Liver (tissue), 9 donors: Measurements from ENCODE around the gene CEP164. TPM values are rescaled to one million over a fixed set of nuclear protein-coding genes. Genes with fewer than 3 reads are reported as not detected.
A peak's percentile ranks its signal among the peaks of the same experiment; 100 is the strongest.

Experiments used
- DNase-seq: peaks from one replicate; pipeline ENCODE4 v3.0.0-alpha.2; 2017; ENCODE audit warnings: low spot score
- H3K27ac ChIP-seq, 2 donors: one replicate each; pipeline ENCODE4 v1.7.0; 2013; ENCODE audit warnings: inconsistent platforms in 2 of 2, low read length in 2 of 2, control low read depth in 1 of 2, low read depth in 1 of 2, mild to moderate bottlenecking in 1 of 2
- H3K27me3 ChIP-seq, 4 donors: one replicate each; pipeline versions ENCODE4 v1.6.1 to v1.7.0; 2013; ENCODE audit warnings: low read length in 3 of 4, inconsistent platforms in 1 of 4, mild to moderate bottlenecking in 1 of 4, moderate library complexity in 1 of 4; ENCODE audit not compliant: control insufficient read depth in 4 of 4, insufficient read depth in 4 of 4
- H3K36me3 ChIP-seq, 4 donors: one replicate each; pipeline versions ENCODE4 v1.6.1 to v1.7.0; 2013; ENCODE audit warnings: low read length in 3 of 4, mild to moderate bottlenecking in 3 of 4, low read depth in 1 of 4, moderate library complexity in 1 of 4; ENCODE audit not compliant: control insufficient read depth in 4 of 4, insufficient read depth in 3 of 4
- H3K4me1 ChIP-seq, 4 donors: one replicate each; pipeline versions ENCODE4 v1.6.1 to v1.7.0; 2013; ENCODE audit warnings: low read length in 3 of 4, mild to moderate bottlenecking in 3 of 4, moderate library complexity in 1 of 4; ENCODE audit not compliant: control insufficient read depth in 4 of 4, insufficient read depth in 4 of 4
- H3K4me3 ChIP-seq, 3 donors: one replicate each; pipeline versions ENCODE4 v1.6.1 to v1.7.0; 2013; ENCODE audit warnings: low read length in 3 of 3, control low read depth in 1 of 3, low read depth in 1 of 3, mild to moderate bottlenecking in 1 of 3
- H3K9ac ChIP-seq, 2 donors: one replicate each; pipeline ENCODE4 v1.7.0; 2013; ENCODE audit warnings: low read length in 2 of 2, mild to moderate bottlenecking in 2 of 2, moderate library complexity in 2 of 2, control low read depth in 1 of 2, low read depth in 1 of 2
- H3K9me3 ChIP-seq, 4 donors: one replicate each; pipeline versions ENCODE4 v1.6.1 to v1.7.0; 2013; ENCODE audit warnings: low read length in 3 of 4; ENCODE audit not compliant: control insufficient read depth in 4 of 4
- ATF3 ChIP-seq: IDR thresholded peaks from 2 replicates; pipeline ENCODE4 v1.6.1; 2016; ENCODE audit warnings: antibody characterized with exemption
- CTCF ChIP-seq: fragments of 150-350 bp; IDR thresholded peaks from 2 replicates; pipeline ENCODE4 v1.5.1; 2017; ENCODE audit warnings: improper control_type of control experiment, low read depth, low read length; ENCODE audit not compliant: missing input control
- EGR1 ChIP-seq, 2 donors: IDR thresholded peaks; 2 replicates each; pipeline ENCODE4 v1.6.1; 2016 to 2018; ENCODE audit warnings: antibody characterized with exemption in 2 of 2, low read depth in 2 of 2
- FOXA1 ChIP-seq: IDR thresholded peaks from 2 replicates; pipeline ENCODE4 v1.6.1; 2016; ENCODE audit warnings: antibody characterized with exemption
- FOXA2 ChIP-seq: IDR thresholded peaks from 2 replicates; pipeline ENCODE4 v1.6.1; 2016; ENCODE audit warnings: antibody characterized with exemption
- GABPA ChIP-seq, 2 donors: IDR thresholded peaks in 1 of 2; conservative IDR thresholded peaks in 1 of 2; 2 replicates each; pipeline ENCODE4 v1.6.1; 2016; ENCODE audit warnings: antibody characterized with exemption in 2 of 2, mild to moderate bottlenecking in 1 of 2, moderate library complexity in 1 of 2
- HNF4A ChIP-seq, 2 donors: conservative IDR thresholded peaks; 2 replicates each; pipeline ENCODE4 v1.6.1; 2016; ENCODE audit warnings: antibody characterized with exemption in 2 of 2, mild to moderate bottlenecking in 2 of 2
- HNF4G ChIP-seq: IDR thresholded peaks from 2 replicates; pipeline ENCODE4 v1.6.1; 2016; ENCODE audit warnings: antibody characterized with exemption
- JUND ChIP-seq, 2 donors: IDR thresholded peaks; 2 replicates each; pipeline ENCODE4 v1.6.1; 2016; ENCODE audit warnings: antibody characterized with exemption in 2 of 2
- MAX ChIP-seq: IDR thresholded peaks from 2 replicates; pipeline ENCODE4 v1.6.1; 2016; ENCODE audit warnings: antibody characterized with exemption
- NR2F2 ChIP-seq: IDR thresholded peaks from 2 replicates; pipeline ENCODE4 v1.6.1; 2016; ENCODE audit warnings: antibody characterized with exemption
- RAD21 ChIP-seq, 2 donors: IDR thresholded peaks; 2 replicates each; pipeline ENCODE4 v1.6.1; 2016; ENCODE audit warnings: antibody characterized with exemption in 2 of 2, mild to moderate bottlenecking in 2 of 2
- RXRA ChIP-seq, 2 donors: IDR thresholded peaks; 2 replicates each; pipeline ENCODE4 v1.6.1; 2017 to 2018; ENCODE audit warnings: antibody characterized with exemption in 2 of 2, mild to moderate bottlenecking in 1 of 2
- TAF1 ChIP-seq: conservative IDR thresholded peaks from 2 replicates; pipeline ENCODE4 v1.6.1; 2016; ENCODE audit warnings: antibody characterized with exemption, mild to moderate bottlenecking
- YY1 ChIP-seq: IDR thresholded peaks from 2 replicates; pipeline ENCODE4 v1.6.1; 2016; ENCODE audit warnings: antibody characterized with exemption, mild to moderate bottlenecking
- WGBS: extraction: QIAGEN DNeasy Blood & Tissue Kit; methylation state at CpG from one replicate; pipeline ENCODE4 v1.1.7; 2013; 5-methylcytosine and 5-hydroxymethylcytosine counted together
- polyA plus RNA-seq, 2 donors: library from polyadenylated mRNA; stranded (reverse) in 1 of 2; unstranded in 1 of 2; fragments of 200-250 nt in 1 of 2; fragments of >200 nt in 1 of 2; fragmentation: Nextera tagmentation in 1 of 2; extraction: Ambion mirVana in 1 of 2; gene quantifications; one replicate each; pipeline versions ENCODE4 v1.2.1 to v1.2.3, GENCODE V29; 2013 to 2015
- total RNA-seq, 2 donors: library from RNA; depleted of rRNA; stranded (reverse); fragments of >200 nt; gene quantifications; one replicate each; pipeline ENCODE4 v1.2.3, GENCODE V29; 2014
- TF ChIP-seq, protein P1 (sequence below): IDR thresholded peaks from 2 replicates; pipeline ENCODE4 v1.6.1; 2016; ENCODE audit warnings: antibody characterized with exemption
- TF ChIP-seq, protein P2 (sequence below): IDR thresholded peaks from 2 replicates; pipeline ENCODE4 v1.6.1; 2016; ENCODE audit warnings: antibody characterized with exemption, mild to moderate bottlenecking
- donor health status: healthy.
- donor health status: healthy.
- donor health status: healthy.
- donor health status: healthy.
- donor health status: healthy.

The CEP164 gene
- total and polyA plus RNA-seq, 4 donors = 4.1 to 12.3 (median 5.9) TPM

DNA sequence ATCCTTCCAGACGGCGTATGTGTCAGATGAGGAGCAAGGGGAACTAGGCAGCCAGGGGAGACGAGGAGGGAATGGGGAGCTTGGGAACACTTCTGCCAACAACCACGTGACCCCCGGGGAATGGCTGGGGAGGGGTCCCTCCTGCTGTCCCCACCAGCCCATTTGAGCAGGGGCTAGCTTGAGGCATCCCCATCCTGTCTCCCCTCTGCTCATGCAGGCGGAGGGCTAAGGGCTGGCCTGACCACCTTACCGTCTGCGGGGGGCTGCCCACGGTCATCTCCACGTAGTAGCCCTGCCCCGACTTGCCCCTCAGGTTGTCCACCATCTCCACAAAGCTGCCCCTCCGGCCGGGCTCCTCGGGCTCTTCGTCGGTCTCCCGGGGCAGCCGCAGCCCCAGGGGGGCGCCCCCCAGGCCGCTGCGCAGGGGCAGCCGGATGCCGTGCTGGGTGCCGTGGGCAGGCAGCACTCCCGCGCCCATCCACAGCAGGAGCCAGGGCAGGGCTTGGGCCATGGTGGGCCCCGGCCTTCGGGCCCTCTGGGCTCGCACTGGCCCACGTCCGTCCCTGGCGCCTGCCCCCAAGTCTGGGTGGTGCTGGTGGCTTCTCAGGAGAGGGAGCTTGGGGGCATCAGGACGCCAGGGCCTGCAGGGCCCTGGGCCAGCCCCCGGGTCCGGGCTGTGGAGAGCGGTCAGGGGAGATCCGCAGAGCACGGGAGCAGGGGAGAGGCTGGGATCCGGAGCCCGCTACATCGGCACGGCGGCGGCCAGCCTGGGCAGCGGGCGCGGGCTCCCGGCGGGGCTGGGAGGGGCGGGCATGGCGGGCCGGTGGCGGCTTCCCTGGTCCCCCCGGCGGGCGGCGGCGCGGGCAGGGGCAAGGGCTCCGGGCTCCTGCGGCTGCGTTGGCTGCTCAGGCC, 12.1 kb upstream of the CEP164 start:
- Histone ChIP-seq H3K27me3 (no peaks in the 10 kb centered on the region), H3K4me3 (peak overlapping the region; percentile 81 to 97 (median 96)), H3K9ac (peak overlapping the region; percentile 5 to 88), H3K9me3 (no peaks in the 10 kb centered on the region), H3K27ac (no peak overlapping the region), H3K4me1 (peaks cover 8 to 29% (median 19%) of the 10 kb centered on the region in 4 donors), H3K36me3 (no peaks in the 10 kb centered on the region)
- DNase-seq = no peak
- TF ChIP-seq YY1 (no peak), TAF1 (no peak), RAD21 (IDR thresholded peaks at IDR 0.05) (no peak), NR2F2 (no peak), HNF4A (conservative IDR thresholded peaks at IDR 0.05) (no peak), RXRA (IDR thresholded peaks at IDR 0.05) (no peak), HNF4G (no peak), CTCF (no peak), EGR1 (IDR thresholded peaks at IDR 0.05; ENCODE audit: low read depth in 2 of 2) (no peak), GABPA (IDR thresholded peaks at IDR 0.05 in 1 of 2, conservative IDR thresholded peaks at IDR 0.05 in 1 of 2) (no peak), FOXA1 (no peak), ATF3 (no peak), JUND (IDR thresholded peaks at IDR 0.05) (no peak), MAX (no peak), FOXA2 (no peak)
- TF ChIP-seq, protein P1, sequence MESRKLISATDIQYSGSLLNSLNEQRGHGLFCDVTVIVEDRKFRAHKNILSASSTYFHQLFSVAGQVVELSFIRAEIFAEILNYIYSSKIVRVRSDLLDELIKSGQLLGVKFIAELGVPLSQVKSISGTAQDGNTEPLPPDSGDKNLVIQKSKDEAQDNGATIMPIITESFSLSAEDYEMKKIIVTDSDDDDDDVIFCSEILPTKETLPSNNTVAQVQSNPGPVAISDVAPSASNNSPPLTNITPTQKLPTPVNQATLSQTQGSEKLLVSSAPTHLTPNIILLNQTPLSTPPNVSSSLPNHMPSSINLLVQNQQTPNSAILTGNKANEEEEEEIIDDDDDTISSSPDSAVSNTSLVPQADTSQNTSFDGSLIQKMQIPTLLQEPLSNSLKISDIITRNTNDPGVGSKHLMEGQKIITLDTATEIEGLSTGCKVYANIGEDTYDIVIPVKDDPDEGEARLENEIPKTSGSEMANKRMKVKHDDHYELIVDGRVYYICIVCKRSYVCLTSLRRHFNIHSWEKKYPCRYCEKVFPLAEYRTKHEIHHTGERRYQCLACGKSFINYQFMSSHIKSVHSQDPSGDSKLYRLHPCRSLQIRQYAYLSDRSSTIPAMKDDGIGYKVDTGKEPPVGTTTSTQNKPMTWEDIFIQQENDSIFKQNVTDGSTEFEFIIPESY = no peak
- TF ChIP-seq, protein P2, sequence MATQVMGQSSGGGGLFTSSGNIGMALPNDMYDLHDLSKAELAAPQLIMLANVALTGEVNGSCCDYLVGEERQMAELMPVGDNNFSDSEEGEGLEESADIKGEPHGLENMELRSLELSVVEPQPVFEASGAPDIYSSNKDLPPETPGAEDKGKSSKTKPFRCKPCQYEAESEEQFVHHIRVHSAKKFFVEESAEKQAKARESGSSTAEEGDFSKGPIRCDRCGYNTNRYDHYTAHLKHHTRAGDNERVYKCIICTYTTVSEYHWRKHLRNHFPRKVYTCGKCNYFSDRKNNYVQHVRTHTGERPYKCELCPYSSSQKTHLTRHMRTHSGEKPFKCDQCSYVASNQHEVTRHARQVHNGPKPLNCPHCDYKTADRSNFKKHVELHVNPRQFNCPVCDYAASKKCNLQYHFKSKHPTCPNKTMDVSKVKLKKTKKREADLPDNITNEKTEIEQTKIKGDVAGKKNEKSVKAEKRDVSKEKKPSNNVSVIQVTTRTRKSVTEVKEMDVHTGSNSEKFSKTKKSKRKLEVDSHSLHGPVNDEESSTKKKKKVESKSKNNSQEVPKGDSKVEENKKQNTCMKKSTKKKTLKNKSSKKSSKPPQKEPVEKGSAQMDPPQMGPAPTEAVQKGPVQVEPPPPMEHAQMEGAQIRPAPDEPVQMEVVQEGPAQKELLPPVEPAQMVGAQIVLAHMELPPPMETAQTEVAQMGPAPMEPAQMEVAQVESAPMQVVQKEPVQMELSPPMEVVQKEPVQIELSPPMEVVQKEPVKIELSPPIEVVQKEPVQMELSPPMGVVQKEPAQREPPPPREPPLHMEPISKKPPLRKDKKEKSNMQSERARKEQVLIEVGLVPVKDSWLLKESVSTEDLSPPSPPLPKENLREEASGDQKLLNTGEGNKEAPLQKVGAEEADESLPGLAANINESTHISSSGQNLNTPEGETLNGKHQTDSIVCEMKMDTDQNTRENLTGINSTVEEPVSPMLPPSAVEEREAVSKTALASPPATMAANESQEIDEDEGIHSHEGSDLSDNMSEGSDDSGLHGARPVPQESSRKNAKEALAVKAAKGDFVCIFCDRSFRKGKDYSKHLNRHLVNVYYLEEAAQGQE = no peak
- WGBS = 3% methylated on average over 62 of the region's 62 CpGs
